BJ (cell line): ENCODE measurements around the gene STK32C. TPM values are rescaled to one million over a fixed set of nuclear protein-coding genes. Genes with fewer than 3 reads are reported as not detected.

Experiments used
- CTCF ChIA-PET: fragments of 350-600 bp; formaldehyde crosslinking; extraction: SDS; loops from one replicate; lab custom pipeline; 2021; ENCODE audit warnings: antibody characterized with exemption, inconsistent platforms; lab: Yijun Ruan, JAX
- POLR2A ChIA-PET: fragments of 300-600 bp; sonication (Branson Sonifier 250); formaldehyde crosslinking; extraction: SDS; loops from one replicate; lab custom pipeline; 2021; ENCODE audit warnings: antibody characterized with exemption; lab: Charles Lee
- DNase-seq: peaks from one replicate; pipeline ENCODE4 v3.0.0-alpha.2; 2011; ENCODE audit warnings: low read depth
- H3K27me3 ChIP-seq: 2 replicates; pipeline ENCODE4 v1.6.0; 2011; ENCODE audit warnings: low read length; ENCODE audit not compliant: control insufficient read depth, insufficient read depth
- H3K36me3 ChIP-seq: 2 replicates; pipeline ENCODE4 v1.5.1; 2011; ENCODE audit warnings: low read length; ENCODE audit not compliant: control insufficient read depth, insufficient read depth
- H3K4me3 ChIP-seq: 2 replicates; pipeline ENCODE4 v1.5.1; 2011; ENCODE audit warnings: low read depth, mild to moderate bottlenecking, control low read depth, low read length
- CTCF ChIP-seq: IDR thresholded peaks from 2 replicates; pipeline ENCODE4 v1.5.1; 2011; ENCODE audit warnings: low read depth, mild to moderate bottlenecking, control low read depth, inconsistent platforms, low read length, moderate library complexity; ENCODE audit not compliant: insufficient read depth
- polyA plus RNA-seq: library from polyadenylated mRNA; depleted of rRNA; stranded (reverse); fragments of >200 nt; gene quantifications from 2 replicates; pipeline ENCODE4 v1.2.3, GENCODE V29; 2011

Gene STK32C
- polyA plus RNA-seq, 1 experiment: 12.1 TPM

- TF ChIP-seq CTCF: no peak
- CTCF ChIA-PET: interaction anchor here (1.6 kb wide), 1 partner anchor 13 kb away, joined by 3 read pairs; no protein-coding TSS in a partner anchor
- Histone ChIP-seq H3K4me3 (no peak overlapping the region), H3K27me3 (no peaks in the 10 kb centered on the region), H3K36me3 (no peaks in the 10 kb centered on the region)
- DNase-seq: no peak
- POLR2A ChIA-PET: no interaction called here
Measured at GRCh38 chr10:132209978-132210530, 97.7 kb downstream of the STK32C start.

GRCh38 chr10:132209130-132209529 is 98.6 kb downstream of the STK32C start:
- ChIA-PET POLR2A (no interaction called here), CTCF (no interaction called here)
- no peak for TF ChIP-seq CTCF
- Histone ChIP-seq H3K4me3 (no peak overlapping the region), H3K36me3 (no peaks in the 10 kb centered on the region), H3K27me3 (no peaks in the 10 kb centered on the region)
- DNase-seq: no peak

- no peak overlapping the region for H3K4me3 ChIP-seq
- POLR2A ChIA-PET: no interaction called here
- H3K27me3 ChIP-seq: no peaks in the 10 kb centered on the region
- CTCF ChIA-PET: no interaction called here
- no peak for DNase-seq
- H3K36me3 ChIP-seq: no peaks in the 10 kb centered on the region
- TF ChIP-seq CTCF: no peak
Measured at GRCh38 chr10:132208462-132209050, 99.2 kb downstream of the STK32C start.

GRCh38 chr10:132207536-132208461 is 100.0 kb downstream of the STK32C start:
- Histone ChIP-seq H3K36me3 (no peaks in the 10 kb centered on the region), H3K27me3 (no peaks in the 10 kb centered on the region), H3K4me3 (no peak overlapping the region)
- DNase-seq: no peak
- ChIA-PET CTCF (interaction anchor here (1.0 kb wide), 1 partner anchor 15 kb away, joined by 3 read pairs; no protein-coding TSS in a partner anchor), POLR2A (no interaction called here)
- TF ChIP-seq CTCF: no peak

GRCh38 chr10:132206806-132207535 is 100.8 kb downstream of the STK32C start:
- Histone ChIP-seq H3K4me3 (no peak overlapping the region), H3K36me3 (no peaks in the 10 kb centered on the region), H3K27me3 (no peaks in the 10 kb centered on the region)
- ChIA-PET CTCF (interaction anchor here (1.0 kb wide), 1 partner anchor 14 kb away, joined by 3 read pairs; no protein-coding TSS in a partner anchor), POLR2A (no interaction called here)
- TF ChIP-seq CTCF: no peak
- DNase-seq: no peak
